Brain pericyte (primary cell): ENCODE results near the gene ASGR2.

Experiments
- DNase-seq: peaks from one replicate; pipeline ENCODE4 v3.0.0-alpha.2; 2012; ENCODE audit warnings: low read depth, low spot score

Gene ASGR2

DNA sequence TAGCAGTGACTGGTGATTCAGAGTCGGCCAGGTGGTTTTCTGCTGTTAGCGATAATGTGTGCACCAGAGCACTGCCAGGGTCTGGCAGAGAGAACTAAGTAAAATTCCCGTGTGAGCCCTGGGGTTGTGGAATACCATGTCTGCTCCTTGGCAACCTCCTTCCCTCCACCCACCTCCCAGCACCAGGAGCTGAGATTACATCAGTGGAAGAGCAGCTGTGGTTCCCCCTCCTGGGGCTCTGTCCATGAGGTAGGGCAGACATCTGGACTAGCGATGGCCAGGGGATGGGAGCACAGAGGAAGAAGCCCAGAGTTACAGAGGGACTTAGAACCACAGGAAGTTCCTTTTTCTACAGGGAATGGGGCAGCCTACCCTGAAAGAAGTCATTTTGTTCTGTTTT, 50.4 kb downstream of the ASGR2 start:
- DNase-seq = no peak

DNA sequence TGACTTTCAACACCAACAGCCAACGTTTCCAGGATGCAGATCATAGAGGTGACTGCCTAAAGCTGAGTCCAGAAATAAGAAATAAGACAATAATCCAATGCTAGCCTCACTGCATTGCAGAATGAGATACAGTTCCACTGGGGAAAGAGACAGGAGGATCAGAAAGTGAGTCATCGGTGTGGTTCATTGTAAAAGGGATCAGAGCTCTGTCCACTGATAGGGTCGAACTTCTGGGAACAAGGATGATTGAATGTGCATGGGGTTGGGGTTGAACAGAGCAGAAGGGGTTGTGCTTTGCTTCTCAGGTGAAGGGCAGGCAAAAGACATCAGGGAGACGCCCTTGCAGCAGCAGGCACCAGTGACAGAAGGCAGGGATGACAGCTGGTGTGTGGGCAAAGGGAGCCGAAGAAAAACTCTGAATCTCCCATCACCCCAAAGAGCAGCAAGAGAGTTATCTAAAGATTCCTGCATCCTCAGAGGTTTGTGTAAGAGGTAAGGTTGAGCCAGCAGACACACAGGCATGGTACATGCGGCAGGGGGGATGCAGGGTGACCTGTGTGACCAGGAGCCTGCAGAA, 51.0 kb downstream of the ASGR2 start:
- DNase-seq = no peak

DNA sequence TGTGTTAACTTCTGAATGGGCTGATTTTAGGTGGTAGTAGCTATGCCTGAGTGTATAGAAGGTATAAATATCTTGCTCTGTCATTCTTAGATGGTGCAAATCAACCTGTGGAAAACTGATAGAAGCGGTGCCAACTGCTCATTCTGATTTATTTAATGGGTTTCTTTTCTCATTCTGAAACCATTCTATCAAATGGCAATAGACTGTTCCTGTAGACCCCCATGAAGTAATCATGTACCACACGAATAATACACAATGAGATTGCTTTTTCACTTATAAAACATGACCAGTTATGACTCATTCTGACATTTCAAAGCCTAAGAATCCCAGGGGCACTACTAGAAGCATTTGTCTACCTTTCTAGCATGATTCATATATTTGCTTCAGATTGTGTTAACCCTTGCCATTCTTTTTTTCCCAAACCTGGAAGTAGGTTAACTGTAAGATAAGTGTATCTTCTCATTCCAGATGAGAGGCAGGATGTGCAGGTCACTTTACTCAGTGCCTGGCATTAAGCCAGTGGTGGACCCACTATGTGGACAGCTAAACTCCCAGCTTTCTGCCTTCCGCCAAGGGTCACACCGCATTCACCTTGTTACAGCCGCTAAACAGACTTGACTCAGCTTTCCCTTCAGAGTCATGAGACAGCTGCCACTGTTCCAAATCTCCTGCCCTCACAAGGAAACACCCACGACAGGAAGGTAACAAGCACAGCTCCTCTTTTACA, 54.3 kb downstream of the ASGR2 start:
- no peak for DNase-seq

DNA sequence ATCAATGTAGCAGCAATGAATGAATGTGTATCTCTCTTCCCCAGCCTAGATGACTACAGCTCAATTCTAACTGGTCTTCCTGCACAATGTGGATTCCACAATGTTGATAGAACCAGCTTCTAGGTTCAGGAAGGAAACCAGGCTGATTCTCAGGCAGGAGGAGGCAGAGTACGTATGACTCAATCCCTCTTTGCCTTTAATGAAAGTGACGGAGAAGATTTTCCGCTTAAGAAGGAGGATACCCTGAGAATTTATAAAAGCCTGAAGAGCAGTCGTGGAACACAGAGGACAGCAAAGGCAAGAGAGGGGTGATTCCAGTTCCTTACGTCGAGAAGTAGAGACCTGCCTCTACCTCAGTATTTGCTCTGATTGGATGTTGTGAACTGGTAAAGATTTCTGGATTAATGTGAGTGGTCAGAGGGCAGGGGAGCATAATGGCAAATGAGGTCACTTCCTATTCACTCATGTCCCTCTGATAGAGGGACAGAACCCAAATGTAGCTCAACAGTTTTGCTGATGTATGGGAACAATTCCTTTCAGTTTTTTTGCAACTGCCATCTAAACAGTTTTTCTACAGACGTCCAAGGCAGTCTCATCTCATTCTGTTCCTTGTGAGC, 55.7 kb downstream of the ASGR2 start:
- no peak for DNase-seq

DNA sequence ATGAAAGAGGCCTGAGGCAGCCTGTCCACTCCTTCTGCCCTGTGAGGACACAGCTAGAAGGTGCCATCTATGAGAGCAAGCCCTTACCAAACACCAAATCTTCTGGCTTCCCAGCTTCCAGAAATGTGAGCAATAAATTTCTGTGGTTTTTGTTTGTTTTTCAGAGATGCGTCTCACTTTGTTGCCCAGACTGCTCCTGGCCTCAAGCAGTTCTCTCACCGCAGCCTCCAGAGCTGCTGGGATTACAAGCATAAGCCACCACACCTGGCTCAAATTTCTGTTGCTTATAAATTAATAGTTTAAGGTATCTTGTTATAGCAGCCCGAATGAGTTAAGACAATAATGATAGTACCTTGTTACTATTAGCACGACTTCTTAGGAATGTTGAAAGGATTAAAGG, 58.2 kb downstream of the ASGR2 start:
- DNase-seq = no peak
